Neural progenitor cell (in vitro differentiated cells): ENCODE data around the gene ANKRD36B. TPM values are rescaled to one million over a fixed set of nuclear protein-coding genes. Genes with fewer than 3 reads are reported as not detected.
"Not testable (repeated sequence)": the region's sequence is repeated elsewhere in the genome, so short reads cannot be mapped to it uniquely, and the experiment has no call there.

Experiments
- DNase-seq: peaks from one replicate; pipeline ENCODE4 v3.0.0-alpha.2; 2016; ENCODE audit warnings: low spot score
- H2AFZ ChIP-seq: fragments of 200-600 bp; sonication (generic); replicated peaks from 2 replicates; pipeline ENCODE4 v1.6.1; 2016; ENCODE audit warnings: antibody characterized with exemption
- H3F3A ChIP-seq: fragments of 200-600 bp; sonication (generic); 2 replicates; pipeline ENCODE4 v1.6.1; 2016; ENCODE audit warnings: antibody characterized with exemption, low read depth
- H3K27ac ChIP-seq: fragments of 200-600 bp; sonication (generic); 2 replicates; pipeline ENCODE4 v1.5.1; 2016; ENCODE audit warnings: mild to moderate bottlenecking
- H3K27me3 ChIP-seq: fragments of 200-600 bp; sonication (generic); 2 replicates; pipeline ENCODE4 v1.6.1; 2016; ENCODE audit warnings: mild to moderate bottlenecking, moderate library complexity
- H3K36me3 ChIP-seq: fragments of 200-600 bp; sonication (generic); 2 replicates; pipeline ENCODE4 v1.5.1; 2016
- H3K4me1 ChIP-seq: fragments of 200-600 bp; sonication (generic); 2 replicates; pipeline ENCODE4 v1.6.1; 2016; ENCODE audit warnings: mixed run types
- H3K4me2 ChIP-seq: fragments of 200-600 bp; sonication (generic); 2 replicates; pipeline ENCODE4 v1.6.1; 2016
- H3K4me3 ChIP-seq: fragments of 200-600 bp; sonication (generic); 2 replicates; pipeline ENCODE4 v1.5.1; 2016
- H3K79me2 ChIP-seq: fragments of 200-600 bp; sonication (generic); 2 replicates; pipeline ENCODE4 v1.6.1; 2016; ENCODE audit warnings: low read depth
- H3K9ac ChIP-seq: fragments of 200-600 bp; sonication (generic); 2 replicates; pipeline ENCODE4 v1.6.1; 2016
- H3K9me3 ChIP-seq: fragments of 200-600 bp; sonication (generic); 2 replicates; pipeline ENCODE4 v1.5.1; 2016; ENCODE audit warnings: low read depth
- H4K20me1 ChIP-seq: fragments of 200-600 bp; sonication (generic); 2 replicates; pipeline ENCODE4 v1.6.1; 2016; ENCODE audit warnings: low read depth
- H3K27ac Mint-ChIP-seq: 3 replicates; pipeline ENCODE4 v1.8.0; 2021; ENCODE audit warnings: mixed read lengths
- H3K27me3 Mint-ChIP-seq: 2 replicates; pipeline ENCODE4 v1.8.0; 2022; ENCODE audit warnings: low read depth, mild to moderate bottlenecking, inconsistent platforms, moderate library complexity, mixed read lengths; ENCODE audit not compliant: insufficient read depth
- H3K36me3 Mint-ChIP-seq: 3 replicates; pipeline ENCODE4 v1.8.0; 2021; ENCODE audit warnings: mixed read lengths
- H3K4me1 Mint-ChIP-seq: 3 replicates; pipeline ENCODE4 v1.8.0; 2021; ENCODE audit warnings: mixed read lengths
- H3K4me3 Mint-ChIP-seq: 3 replicates; pipeline ENCODE4 v1.8.0; 2021; ENCODE audit warnings: mild to moderate bottlenecking, moderate library complexity, mixed read lengths
- H3K9me3 Mint-ChIP-seq: 3 replicates; pipeline ENCODE4 v1.8.0; 2020; ENCODE audit warnings: mixed read lengths
- total RNA-seq: library from RNA; depleted of rRNA; stranded (reverse); fragments of >200 nt; gene quantifications from 2 replicates; pipeline ENCODE4 v1.2.3, GENCODE V29; 2015; ENCODE audit warnings: low replicate concordance

The ANKRD36B gene
- total RNA-seq, 1 donor from 2014 or later = 61.1 TPM

GRCh38 chr2:97495651-97496050 lies 94.0 kb downstream of the ANKRD36B start:
- not testable (repeated sequence) for H3K27me3 Mint-ChIP-seq, H3K36me3 ChIP-seq, H4K20me1 ChIP-seq, H3K4me3 Mint-ChIP-seq, DNase-seq, H3K4me3 ChIP-seq, H3K9me3 Mint-ChIP-seq, H2AFZ ChIP-seq, H3K4me1 ChIP-seq, H3K27ac Mint-ChIP-seq, H3K27ac ChIP-seq, H3K4me1 Mint-ChIP-seq, H3K9me3 ChIP-seq, H3K79me2 ChIP-seq, H3K36me3 Mint-ChIP-seq, H3K4me2 ChIP-seq, H3F3A ChIP-seq, H3K9ac ChIP-seq, H3K27me3 ChIP-seq

GRCh38 chr2:97490141-97490540 lies 99.5 kb downstream of the ANKRD36B start:
- not testable (repeated sequence) for H3K9ac ChIP-seq, H3K27me3 ChIP-seq, H3K4me3 ChIP-seq, H3K27ac ChIP-seq, H3K27ac Mint-ChIP-seq, DNase-seq, H3F3A ChIP-seq, H3K4me2 ChIP-seq, H2AFZ ChIP-seq, H3K4me1 Mint-ChIP-seq, H3K9me3 ChIP-seq, H3K79me2 ChIP-seq, H3K27me3 Mint-ChIP-seq, H4K20me1 ChIP-seq, H3K4me3 Mint-ChIP-seq, H3K9me3 Mint-ChIP-seq, H3K4me1 ChIP-seq, H3K36me3 ChIP-seq, H3K36me3 Mint-ChIP-seq

Other genes starting within 250 kb of the ANKRD36B start
- 148 and 181 TPM in 2 replicates for gene COX5B, start 56.2 kb upstream of the ANKRD36B start, total RNA-seq
- gene ACTR1B, start 74.2 kb upstream of the ANKRD36B start, total RNA-seq = 42.9 and 73.2 TPM in 2 replicates
- gene C2orf92, start 79.8 kb upstream of the ANKRD36B start, total RNA-seq = 3.3 and 6.2 TPM in 2 replicates
- 0.37 TPM in 1 of 2 replicates, not detected in the other for gene ZAP70, start 123.7 kb upstream of the ANKRD36B start, total RNA-seq